Liver (tissue), 9 donors: ENCODE data around the gene POMT1. TPM values are rescaled to one million over a fixed set of nuclear protein-coding genes. Genes with fewer than 3 reads are reported as not detected.

Source experiments
- DNase-seq: peaks from one replicate; pipeline ENCODE4 v3.0.0-alpha.2; 2017; ENCODE audit warnings: low spot score
- H3K27ac ChIP-seq, 2 donors: one replicate each; pipeline ENCODE4 v1.7.0; 2013; ENCODE audit warnings: inconsistent platforms in 2 of 2, low read length in 2 of 2, control low read depth in 1 of 2, low read depth in 1 of 2, mild to moderate bottlenecking in 1 of 2
- H3K27me3 ChIP-seq, 4 donors: one replicate each; pipeline versions ENCODE4 v1.6.1 to v1.7.0; 2013; ENCODE audit warnings: low read length in 3 of 4, inconsistent platforms in 1 of 4, mild to moderate bottlenecking in 1 of 4, moderate library complexity in 1 of 4; ENCODE audit not compliant: control insufficient read depth in 4 of 4, insufficient read depth in 4 of 4
- H3K36me3 ChIP-seq, 4 donors: one replicate each; pipeline versions ENCODE4 v1.6.1 to v1.7.0; 2013; ENCODE audit warnings: low read length in 3 of 4, mild to moderate bottlenecking in 3 of 4, low read depth in 1 of 4, moderate library complexity in 1 of 4; ENCODE audit not compliant: control insufficient read depth in 4 of 4, insufficient read depth in 3 of 4
- H3K4me1 ChIP-seq, 4 donors: one replicate each; pipeline versions ENCODE4 v1.6.1 to v1.7.0; 2013; ENCODE audit warnings: low read length in 3 of 4, mild to moderate bottlenecking in 3 of 4, moderate library complexity in 1 of 4; ENCODE audit not compliant: control insufficient read depth in 4 of 4, insufficient read depth in 4 of 4
- H3K4me3 ChIP-seq, 3 donors: one replicate each; pipeline versions ENCODE4 v1.6.1 to v1.7.0; 2013; ENCODE audit warnings: low read length in 3 of 3, control low read depth in 1 of 3, low read depth in 1 of 3, mild to moderate bottlenecking in 1 of 3
- H3K9ac ChIP-seq, 2 donors: one replicate each; pipeline ENCODE4 v1.7.0; 2013; ENCODE audit warnings: low read length in 2 of 2, mild to moderate bottlenecking in 2 of 2, moderate library complexity in 2 of 2, control low read depth in 1 of 2, low read depth in 1 of 2
- H3K9me3 ChIP-seq, 4 donors: one replicate each; pipeline versions ENCODE4 v1.6.1 to v1.7.0; 2013; ENCODE audit warnings: low read length in 3 of 4; ENCODE audit not compliant: control insufficient read depth in 4 of 4
- EGR1 ChIP-seq, 2 donors: IDR thresholded peaks; 2 replicates each; pipeline ENCODE4 v1.6.1; 2016 to 2018; ENCODE audit warnings: antibody characterized with exemption in 2 of 2, low read depth in 2 of 2
- FOXA1 ChIP-seq: IDR thresholded peaks from 2 replicates; pipeline ENCODE4 v1.6.1; 2016; ENCODE audit warnings: antibody characterized with exemption
- FOXA2 ChIP-seq: IDR thresholded peaks from 2 replicates; pipeline ENCODE4 v1.6.1; 2016; ENCODE audit warnings: antibody characterized with exemption
- GABPA ChIP-seq, 2 donors: IDR thresholded peaks in 1 of 2; conservative IDR thresholded peaks in 1 of 2; 2 replicates each; pipeline ENCODE4 v1.6.1; 2016; ENCODE audit warnings: antibody characterized with exemption in 2 of 2, mild to moderate bottlenecking in 1 of 2, moderate library complexity in 1 of 2
- HNF4A ChIP-seq, 2 donors: conservative IDR thresholded peaks; 2 replicates each; pipeline ENCODE4 v1.6.1; 2016; ENCODE audit warnings: antibody characterized with exemption in 2 of 2, mild to moderate bottlenecking in 2 of 2
- HNF4G ChIP-seq: IDR thresholded peaks from 2 replicates; pipeline ENCODE4 v1.6.1; 2016; ENCODE audit warnings: antibody characterized with exemption
- JUND ChIP-seq, 2 donors: IDR thresholded peaks; 2 replicates each; pipeline ENCODE4 v1.6.1; 2016; ENCODE audit warnings: antibody characterized with exemption in 2 of 2
- NR2F2 ChIP-seq: IDR thresholded peaks from 2 replicates; pipeline ENCODE4 v1.6.1; 2016; ENCODE audit warnings: antibody characterized with exemption
- RAD21 ChIP-seq, 2 donors: IDR thresholded peaks; 2 replicates each; pipeline ENCODE4 v1.6.1; 2016; ENCODE audit warnings: antibody characterized with exemption in 2 of 2, mild to moderate bottlenecking in 2 of 2
- RXRA ChIP-seq, 2 donors: IDR thresholded peaks; 2 replicates each; pipeline ENCODE4 v1.6.1; 2017 to 2018; ENCODE audit warnings: antibody characterized with exemption in 2 of 2, mild to moderate bottlenecking in 1 of 2
- SP1 ChIP-seq: IDR thresholded peaks from 2 replicates; pipeline ENCODE4 v1.6.1; 2018; ENCODE audit warnings: antibody characterized with exemption, mild to moderate bottlenecking
- TAF1 ChIP-seq: conservative IDR thresholded peaks from 2 replicates; pipeline ENCODE4 v1.6.1; 2016; ENCODE audit warnings: antibody characterized with exemption, mild to moderate bottlenecking
- YY1 ChIP-seq: IDR thresholded peaks from 2 replicates; pipeline ENCODE4 v1.6.1; 2016; ENCODE audit warnings: antibody characterized with exemption, mild to moderate bottlenecking
- WGBS: extraction: QIAGEN DNeasy Blood & Tissue Kit; methylation state at CpG from one replicate; pipeline ENCODE4 v1.1.7; 2013; 5-methylcytosine and 5-hydroxymethylcytosine counted together
- polyA plus RNA-seq, 2 donors: library from polyadenylated mRNA; stranded (reverse) in 1 of 2; unstranded in 1 of 2; fragments of 200-250 nt in 1 of 2; fragments of >200 nt in 1 of 2; fragmentation: Nextera tagmentation in 1 of 2; extraction: Ambion mirVana in 1 of 2; gene quantifications; one replicate each; pipeline versions ENCODE4 v1.2.1 to v1.2.3, GENCODE V29; 2013 to 2015
- total RNA-seq, 2 donors: library from RNA; depleted of rRNA; stranded (reverse); fragments of >200 nt; gene quantifications; one replicate each; pipeline ENCODE4 v1.2.3, GENCODE V29; 2014
- TF ChIP-seq, protein P1 (sequence below): IDR thresholded peaks from 2 replicates; pipeline ENCODE4 v1.6.1; 2016; ENCODE audit warnings: antibody characterized with exemption
- TF ChIP-seq, protein P2 (sequence below): IDR thresholded peaks from 2 replicates; pipeline ENCODE4 v1.6.1; 2016; ENCODE audit warnings: antibody characterized with exemption
- TF ChIP-seq, protein P3 (sequence below): IDR thresholded peaks from 2 replicates; pipeline ENCODE4 v1.6.1; 2016; ENCODE audit warnings: antibody characterized with exemption, mild to moderate bottlenecking
- TF ChIP-seq, protein P4 (sequence below): fragments of 150-350 bp; IDR thresholded peaks from 2 replicates; pipeline ENCODE4 v1.5.1; 2017; ENCODE audit warnings: improper control_type of control experiment, low read depth, low read length; ENCODE audit not compliant: missing input control
- TF ChIP-seq, protein P5 (sequence below): IDR thresholded peaks from 2 replicates; pipeline ENCODE4 v1.6.1; 2016; ENCODE audit warnings: antibody characterized with exemption
- donor health status: healthy.
- donor health status: healthy.
- donor health status: healthy.
- donor health status: healthy.
- donor health status: healthy.

The POMT1 gene
- total and polyA plus RNA-seq, 4 donors = 11.2 to 14.2 (median 11.6) TPM

DNA sequence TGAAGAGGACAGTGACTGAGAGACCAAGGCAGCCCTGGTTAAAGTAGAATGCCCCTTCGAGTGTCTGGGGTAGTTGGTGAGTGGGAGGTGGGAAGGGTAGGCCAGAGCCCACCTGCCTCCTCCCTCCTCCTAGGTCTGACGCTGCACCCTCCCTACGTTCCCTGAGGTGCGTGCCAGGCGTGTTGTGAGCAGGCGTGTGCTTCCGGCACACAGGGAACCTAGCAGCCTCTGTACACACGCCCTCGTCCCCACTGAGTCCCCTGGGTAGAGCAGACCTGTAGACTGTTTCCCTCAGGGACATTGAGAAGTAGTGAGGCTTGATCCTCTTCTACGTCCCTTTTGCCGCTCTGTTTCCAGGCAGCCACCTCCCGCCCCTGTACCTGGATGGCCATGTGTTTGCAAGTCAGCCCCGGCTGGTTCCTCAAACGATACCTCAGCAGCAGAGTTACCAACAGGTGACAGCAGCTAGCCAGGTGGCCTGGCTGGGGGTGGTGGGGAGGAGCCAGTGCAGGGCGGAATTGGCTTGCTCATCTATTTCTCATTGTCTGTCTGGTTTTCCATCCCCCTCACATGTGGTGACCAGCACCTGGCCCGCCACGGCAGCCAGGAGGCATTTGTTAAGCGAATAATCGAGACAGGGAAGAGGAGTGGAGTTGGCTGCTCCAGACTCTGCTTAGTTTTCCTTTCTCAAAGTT is 16.8 kb upstream of the POMT1 start:
- H3K9ac ChIP-seq = no peak overlapping the region
- no peaks in the 10 kb centered on the region for H3K27me3 ChIP-seq
- TF ChIP-seq, protein P1, sequence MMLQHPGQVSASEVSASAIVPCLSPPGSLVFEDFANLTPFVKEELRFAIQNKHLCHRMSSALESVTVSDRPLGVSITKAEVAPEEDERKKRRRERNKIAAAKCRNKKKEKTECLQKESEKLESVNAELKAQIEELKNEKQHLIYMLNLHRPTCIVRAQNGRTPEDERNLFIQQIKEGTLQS = no peak
- TF ChIP-seq, protein P2, sequence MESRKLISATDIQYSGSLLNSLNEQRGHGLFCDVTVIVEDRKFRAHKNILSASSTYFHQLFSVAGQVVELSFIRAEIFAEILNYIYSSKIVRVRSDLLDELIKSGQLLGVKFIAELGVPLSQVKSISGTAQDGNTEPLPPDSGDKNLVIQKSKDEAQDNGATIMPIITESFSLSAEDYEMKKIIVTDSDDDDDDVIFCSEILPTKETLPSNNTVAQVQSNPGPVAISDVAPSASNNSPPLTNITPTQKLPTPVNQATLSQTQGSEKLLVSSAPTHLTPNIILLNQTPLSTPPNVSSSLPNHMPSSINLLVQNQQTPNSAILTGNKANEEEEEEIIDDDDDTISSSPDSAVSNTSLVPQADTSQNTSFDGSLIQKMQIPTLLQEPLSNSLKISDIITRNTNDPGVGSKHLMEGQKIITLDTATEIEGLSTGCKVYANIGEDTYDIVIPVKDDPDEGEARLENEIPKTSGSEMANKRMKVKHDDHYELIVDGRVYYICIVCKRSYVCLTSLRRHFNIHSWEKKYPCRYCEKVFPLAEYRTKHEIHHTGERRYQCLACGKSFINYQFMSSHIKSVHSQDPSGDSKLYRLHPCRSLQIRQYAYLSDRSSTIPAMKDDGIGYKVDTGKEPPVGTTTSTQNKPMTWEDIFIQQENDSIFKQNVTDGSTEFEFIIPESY = no peak
- TF ChIP-seq, protein P3, sequence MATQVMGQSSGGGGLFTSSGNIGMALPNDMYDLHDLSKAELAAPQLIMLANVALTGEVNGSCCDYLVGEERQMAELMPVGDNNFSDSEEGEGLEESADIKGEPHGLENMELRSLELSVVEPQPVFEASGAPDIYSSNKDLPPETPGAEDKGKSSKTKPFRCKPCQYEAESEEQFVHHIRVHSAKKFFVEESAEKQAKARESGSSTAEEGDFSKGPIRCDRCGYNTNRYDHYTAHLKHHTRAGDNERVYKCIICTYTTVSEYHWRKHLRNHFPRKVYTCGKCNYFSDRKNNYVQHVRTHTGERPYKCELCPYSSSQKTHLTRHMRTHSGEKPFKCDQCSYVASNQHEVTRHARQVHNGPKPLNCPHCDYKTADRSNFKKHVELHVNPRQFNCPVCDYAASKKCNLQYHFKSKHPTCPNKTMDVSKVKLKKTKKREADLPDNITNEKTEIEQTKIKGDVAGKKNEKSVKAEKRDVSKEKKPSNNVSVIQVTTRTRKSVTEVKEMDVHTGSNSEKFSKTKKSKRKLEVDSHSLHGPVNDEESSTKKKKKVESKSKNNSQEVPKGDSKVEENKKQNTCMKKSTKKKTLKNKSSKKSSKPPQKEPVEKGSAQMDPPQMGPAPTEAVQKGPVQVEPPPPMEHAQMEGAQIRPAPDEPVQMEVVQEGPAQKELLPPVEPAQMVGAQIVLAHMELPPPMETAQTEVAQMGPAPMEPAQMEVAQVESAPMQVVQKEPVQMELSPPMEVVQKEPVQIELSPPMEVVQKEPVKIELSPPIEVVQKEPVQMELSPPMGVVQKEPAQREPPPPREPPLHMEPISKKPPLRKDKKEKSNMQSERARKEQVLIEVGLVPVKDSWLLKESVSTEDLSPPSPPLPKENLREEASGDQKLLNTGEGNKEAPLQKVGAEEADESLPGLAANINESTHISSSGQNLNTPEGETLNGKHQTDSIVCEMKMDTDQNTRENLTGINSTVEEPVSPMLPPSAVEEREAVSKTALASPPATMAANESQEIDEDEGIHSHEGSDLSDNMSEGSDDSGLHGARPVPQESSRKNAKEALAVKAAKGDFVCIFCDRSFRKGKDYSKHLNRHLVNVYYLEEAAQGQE = no peak
- no peak for TF ChIP-seq SP1
- no peak for TF ChIP-seq RXRA (IDR thresholded peaks at IDR 0.05)
- no peak for TF ChIP-seq JUND (IDR thresholded peaks at IDR 0.05)
- no peak for TF ChIP-seq FOXA1
- TF ChIP-seq, protein P4, sequence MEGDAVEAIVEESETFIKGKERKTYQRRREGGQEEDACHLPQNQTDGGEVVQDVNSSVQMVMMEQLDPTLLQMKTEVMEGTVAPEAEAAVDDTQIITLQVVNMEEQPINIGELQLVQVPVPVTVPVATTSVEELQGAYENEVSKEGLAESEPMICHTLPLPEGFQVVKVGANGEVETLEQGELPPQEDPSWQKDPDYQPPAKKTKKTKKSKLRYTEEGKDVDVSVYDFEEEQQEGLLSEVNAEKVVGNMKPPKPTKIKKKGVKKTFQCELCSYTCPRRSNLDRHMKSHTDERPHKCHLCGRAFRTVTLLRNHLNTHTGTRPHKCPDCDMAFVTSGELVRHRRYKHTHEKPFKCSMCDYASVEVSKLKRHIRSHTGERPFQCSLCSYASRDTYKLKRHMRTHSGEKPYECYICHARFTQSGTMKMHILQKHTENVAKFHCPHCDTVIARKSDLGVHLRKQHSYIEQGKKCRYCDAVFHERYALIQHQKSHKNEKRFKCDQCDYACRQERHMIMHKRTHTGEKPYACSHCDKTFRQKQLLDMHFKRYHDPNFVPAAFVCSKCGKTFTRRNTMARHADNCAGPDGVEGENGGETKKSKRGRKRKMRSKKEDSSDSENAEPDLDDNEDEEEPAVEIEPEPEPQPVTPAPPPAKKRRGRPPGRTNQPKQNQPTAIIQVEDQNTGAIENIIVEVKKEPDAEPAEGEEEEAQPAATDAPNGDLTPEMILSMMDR = no peak
- TF ChIP-seq GABPA (IDR thresholded peaks at IDR 0.05 in 1 of 2, conservative IDR thresholded peaks at IDR 0.05 in 1 of 2) = no peak
- TF ChIP-seq HNF4G = no peak
- H3K27ac ChIP-seq = no peak overlapping the region
- no peak for DNase-seq
- 88% methylated on average over 19 of the region's 19 CpGs for WGBS
- H3K4me1 ChIP-seq = no peaks in the 10 kb centered on the region
- no peaks in the 10 kb centered on the region for H3K9me3 ChIP-seq
- peaks cover 46 to 97% (median 76%) of the 10 kb centered on the region in 4 donors for H3K36me3 ChIP-seq
- no peak overlapping the region for H3K4me3 ChIP-seq

DNA sequence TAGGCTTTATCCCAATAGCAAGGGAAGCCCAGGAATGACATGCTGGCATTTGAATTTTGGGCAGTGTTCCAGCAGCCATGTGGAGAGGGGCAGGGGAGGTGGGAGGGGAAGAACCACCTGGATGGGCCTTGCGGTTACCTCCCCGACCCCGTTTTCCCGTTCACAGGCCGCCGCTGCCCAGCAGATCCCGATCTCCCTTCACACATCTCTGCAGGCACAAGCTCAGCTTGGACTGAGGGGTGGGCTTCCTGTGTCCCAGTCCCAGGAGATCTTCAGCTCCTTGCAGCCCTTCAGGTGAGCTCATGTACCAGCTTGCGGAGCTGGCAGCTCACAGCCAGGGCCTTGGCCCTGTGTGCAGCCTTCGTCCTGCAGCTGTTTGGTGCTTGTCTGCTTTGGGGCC is 15.7 kb upstream of the POMT1 start:
- TF ChIP-seq YY1 = no peak
- TF ChIP-seq HNF4A (conservative IDR thresholded peaks at IDR 0.05) = no peak
- no peak for TF ChIP-seq JUND (IDR thresholded peaks at IDR 0.05)
- TF ChIP-seq HNF4G = no peak
- TF ChIP-seq, protein P3 = no peak
- TF ChIP-seq, protein P5, sequence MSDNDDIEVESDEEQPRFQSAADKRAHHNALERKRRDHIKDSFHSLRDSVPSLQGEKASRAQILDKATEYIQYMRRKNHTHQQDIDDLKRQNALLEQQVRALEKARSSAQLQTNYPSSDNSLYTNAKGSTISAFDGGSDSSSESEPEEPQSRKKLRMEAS = no peak
- TF ChIP-seq RXRA (IDR thresholded peaks at IDR 0.05) = no peak
- TF ChIP-seq NR2F2 = no peak
- TF ChIP-seq EGR1 (IDR thresholded peaks at IDR 0.05; ENCODE audit: low read depth in 2 of 2) = no peak
- TF ChIP-seq, protein P1 = no peak
- no peak for TF ChIP-seq FOXA2
- TF ChIP-seq RAD21 (IDR thresholded peaks at IDR 0.05) = no peak
- TF ChIP-seq GABPA (IDR thresholded peaks at IDR 0.05 in 1 of 2, conservative IDR thresholded peaks at IDR 0.05 in 1 of 2) = no peak
- TF ChIP-seq TAF1 = no peak
- WGBS = 95% methylated on average over 9 of the region's 9 CpGs
- Histone ChIP-seq H3K9me3 (no peaks in the 10 kb centered on the region), H3K27ac (no peak overlapping the region), H3K36me3 (peaks cover 51 to 100% (median 81%) of the 10 kb centered on the region in 4 donors), H3K4me1 (no peaks in the 10 kb centered on the region), H3K4me3 (no peak overlapping the region), H3K9ac (no peak overlapping the region), H3K27me3 (no peaks in the 10 kb centered on the region)
- DNase-seq = no peak
